Measurements from ENCODE around the gene LOXL3.

The LOXL3 gene

GRCh38 chr2:74551530-74551929 lies 2.2 kb downstream of the LOXL3 start:
- DNase-seq = no peak

- DNase-seq = no peak
These were observed 3.5 kb downstream of the LOXL3 start for GRCh38 chr2:74550231-74550630.

- no peak for DNase-seq
These were observed 4.6 kb downstream of the LOXL3 start for GRCh38 chr2:74548900-74549826.

GRCh38 chr2:74548285-74548899 lies 5.3 kb downstream of the LOXL3 start:
- DNase-seq = no peak

- DNase-seq = no peak
These were observed 7.7 kb downstream of the LOXL3 start for GRCh38 chr2:74546004-74546403.

- DNase-seq = no peak
These were observed 9.1 kb downstream of the LOXL3 start for GRCh38 chr2:74544634-74545033.

GRCh38 chr2:74542978-74543377 lies 10.8 kb downstream of the LOXL3 start:
- DNase-seq = no peak

GRCh38 chr2:74540291-74540690 lies 13.5 kb downstream of the LOXL3 start:
- no peak for DNase-seq

GRCh38 chr2:74538881-74539339 lies 14.8 kb downstream of the LOXL3 start:
- no peak for DNase-seq

- no peak for DNase-seq
These were observed 16.6 kb downstream of the LOXL3 start for GRCh38 chr2:74537140-74537539.

- no peak for DNase-seq
These were observed 17.4 kb downstream of the LOXL3 start for GRCh38 chr2:74536166-74536950.

GRCh38 chr2:74535440-74535965 lies 18.2 kb downstream of the LOXL3 start:
- DNase-seq = no peak

- no peak for DNase-seq
These were observed 19.3 kb downstream of the LOXL3 start for GRCh38 chr2:74534411-74534810.

- no peak for DNase-seq
These were observed 20.3 kb downstream of the LOXL3 start for GRCh38 chr2:74533464-74533863.

- DNase-seq = no peak
These were observed 21.5 kb downstream of the LOXL3 start for GRCh38 chr2:74532222-74532621.

GRCh38 chr2:74531666-74532065 lies 22.1 kb downstream of the LOXL3 start:
- DNase-seq = no peak

GRCh38 chr2:74530239-74531187 lies 23.2 kb downstream of the LOXL3 start:
- DNase-seq = no peak

- peak; percentile 55 for DNase-seq
These were observed 24.1 kb downstream of the LOXL3 start, which contains the start of the genes AUP1 and HTRA2 for GRCh38 chr2:74529357-74530238. Gene AUP1 (minus strand): TSS chr2:74529706. CDS start chr2:74529629, 77 bp downstream. Gene HTRA2 (plus strand): TSS chr2:74529933. CDS start chr2:74530007, 74 bp downstream.

GRCh38 chr2:74528600-74529356 lies 25.0 kb downstream of the LOXL3 start:
- no peak for DNase-seq

GRCh38 chr2:74527741-74528140 lies 26.0 kb downstream of the LOXL3 start:
- no peak for DNase-seq
